ENCODE data around the gene EBF3. TPM values are rescaled to one million over a fixed set of nuclear protein-coding genes. Genes with fewer than 3 reads are reported as not detected.

Gene EBF3
- total RNA-seq, 1 experiment from 2014 or later: 0.22 TPM

- Histone ChIP-seq H2AK5ac (ENCODE audit: insufficient read length, low read length) (no peak overlapping the region), H4K5ac (ENCODE audit: insufficient read length, low read depth, low read length) (no peak overlapping the region), H3K9ac (ENCODE audit: extremely low read depth, insufficient read length, low read length) (no peak overlapping the region), H3K4me2 (ENCODE audit: insufficient read depth, insufficient read length, low read length) (no peak overlapping the region), H2BK20ac (ENCODE audit: low read depth, low read length, poor library complexity, severe bottlenecking) (no peak overlapping the region), H3K79me1 (ENCODE audit: insufficient read depth, low read depth, low read length, poor library complexity, severe bottlenecking) (no peaks in the 10 kb centered on the region), H4K91ac (ENCODE audit: insufficient read length, low read depth, low read length) (no peak overlapping the region), H3K23ac (ENCODE audit: insufficient read length, low read depth, low read length) (no peak overlapping the region), H3K4me1 (ENCODE audit: insufficient read depth, low read length) (peaks cover 3% of the 10 kb centered on the region; the same call in 1 of the 2 replicates), H2BK15ac (ENCODE audit: low read depth, low read length) (no peak overlapping the region), H3K79me2 (ENCODE audit: insufficient read depth, low read length) (no peaks in the 10 kb centered on the region), H3K56ac (ENCODE audit: insufficient read length, low read depth, low read length) (no peak overlapping the region), H3K23me2 (ENCODE audit: insufficient read length, low read depth, low read length, poor library complexity, severe bottlenecking) (no peaks in the 10 kb centered on the region), H2AFZ (ENCODE audit: low read length) (no peak overlapping the region), H4K8ac (replicated peaks; ENCODE audit: insufficient read length, low read depth, low read length) (no peak overlapping the region), H3T11ph (ENCODE audit: low read length) (no peak overlapping the region), H3K14ac (ENCODE audit: insufficient read depth, low read length) (no peak overlapping the region), H3K9me3 (ENCODE audit: control insufficient read depth, low read depth, low read length) (no peaks in the 10 kb centered on the region), H3K4ac (ENCODE audit: low read depth, low read length) (no peak overlapping the region), H2BK12ac (ENCODE audit: insufficient read length, low read depth, low read length) (no peak overlapping the region), H2BK120ac (ENCODE audit: low read depth, low read length, poor library complexity, severe bottlenecking) (no peak overlapping the region), H3K27me3 (ENCODE audit: insufficient read depth, low read length) (no peaks in the 10 kb centered on the region), H2BK5ac (ENCODE audit: insufficient read length, low read length) (no peak overlapping the region), H4K20me1 (ENCODE audit: control insufficient read depth, insufficient read depth, insufficient read length) (no peaks in the 10 kb centered on the region), H3K18ac (ENCODE audit: insufficient read length, low read depth, low read length) (no peak overlapping the region), H3K27ac (ENCODE audit: insufficient read length, low read depth, low read length) (no peak overlapping the region)
- WGBS (ENCODE audit: extremely low coverage, insufficient read length, low lambda C conversion rate): no CpG with 5 or more reads among the region's 11 CpGs
- Mint-ChIP-seq H3K27me3 (ENCODE audit: low read depth) (peaks cover 24% of the 10 kb centered on the region), H3K4me3 (peak overlapping the region in 1 of 2 experiments; percentile 34; a peak in 1 of 5 replicates), H3K27ac (peak overlapping the region in 1 of 3 experiments; percentile 34; a peak in 1 of 7 replicates), H3K4me1 (peaks cover 66 to 68% of the 10 kb centered on the region in 2 experiments), H3K36me3 (ENCODE audit: insufficient read depth in 1 of 3, low read depth in 3 of 3) (no peaks in the 10 kb centered on the region; a peak in 1 of 7 replicates), H3K9me3 (no peaks in the 10 kb centered on the region)
- no peak for TF ChIP-seq CTCF (conservative IDR thresholded peaks at IDR 0.05)
- no peak for DNase-seq
Observed at GRCh38 chr10:129896860-129897200, 67.2 kb downstream of the EBF3 start.
